ENCODE measurements around the gene LGSN. TPM values are rescaled to one million over a fixed set of nuclear protein-coding genes. Genes with fewer than 3 reads are reported as not detected.
"Not testable (repeated sequence)": the region's sequence is repeated elsewhere in the genome, so short reads cannot be mapped to it uniquely, and the experiment has no call there.

LGSN gene
- total RNA-seq, 1 donor from 2014 or later, result 0.25 TPM

- Histone ChIP-seq H3K4me3 (ENCODE audit: insufficient read depth, low read depth, low read length) (no peak overlapping the region), H2AFZ (ENCODE audit: low read depth, low read length) (no peak overlapping the region), H3K9ac (ENCODE audit: low read length) (no peak overlapping the region), H3K36me3 (ENCODE audit: insufficient read depth, low read length) (no peaks in the 10 kb centered on the region), H3K4me2 (ENCODE audit: low read length) (no peak overlapping the region), H3K4me1 (ENCODE audit: insufficient read depth, low read length) (no peaks in the 10 kb centered on the region), H4K20me1 (ENCODE audit: insufficient read depth, low read length) (no peaks in the 10 kb centered on the region), H3K27ac (ENCODE audit: low read depth, low read length) (no peak overlapping the region), H3K27me3 (ENCODE audit: insufficient read depth, low read length) (no peaks in the 10 kb centered on the region), H3K79me2 (ENCODE audit: insufficient read depth, low read length) (no peaks in the 10 kb centered on the region), H3K9me3 (ENCODE audit: insufficient read depth, low read depth, low read length) (peaks cover 4% of the 10 kb centered on the region)
- peaks cover 10% of the 10 kb centered on the region for H3K4me1 Mint-ChIP-seq (ENCODE audit: low read depth, unreplicated experiment)
- FAIRE-seq, result no peak
- no peaks in the 10 kb centered on the region for H3K27me3 Mint-ChIP-seq (ENCODE audit: low read depth, unreplicated experiment)
- no peak for DNase-seq (ENCODE audit: low read depth)
- TF ChIP-seq EZH2 (IDR thresholded peaks at IDR 0.05; ENCODE audit: insufficient read depth, low read length), result no peak
- TF ChIP-seq CTCF (IDR thresholded peaks at IDR 0.05; ENCODE audit: insufficient read depth, low read depth, low read length), result no peak
- no peaks in the 10 kb centered on the region for H3K9me3 Mint-ChIP-seq (ENCODE audit: unreplicated experiment)
- H3K27ac Mint-ChIP-seq (ENCODE audit: unreplicated experiment), result peak overlapping the region; percentile 50
- no peak overlapping the region for H3K4me3 Mint-ChIP-seq (ENCODE audit: unreplicated experiment)
- H3K36me3 Mint-ChIP-seq (ENCODE audit: low read depth, unreplicated experiment), result no peaks in the 10 kb centered on the region
Observed at GRCh38 chr6:63236398-63236817, 83.4 kb downstream of the LGSN start.

GRCh38 chr6:63230511-63230910 is 89.3 kb downstream of the LGSN start:
- not testable (repeated sequence) for H3K9me3 Mint-ChIP-seq (ENCODE audit: unreplicated experiment); FAIRE-seq; H3K27me3 ChIP-seq (ENCODE audit: insufficient read depth, low read length); H3K27ac ChIP-seq (ENCODE audit: low read depth, low read length); H4K20me1 ChIP-seq (ENCODE audit: insufficient read depth, low read length); H3K4me2 ChIP-seq (ENCODE audit: low read length); H3K4me3 ChIP-seq (ENCODE audit: insufficient read depth, low read depth, low read length); H3K27ac Mint-ChIP-seq (ENCODE audit: unreplicated experiment); H3K36me3 Mint-ChIP-seq (ENCODE audit: low read depth, unreplicated experiment); H3K9me3 ChIP-seq (ENCODE audit: insufficient read depth, low read depth, low read length); DNase-seq (ENCODE audit: low read depth); H3K27me3 Mint-ChIP-seq (ENCODE audit: low read depth, unreplicated experiment); H3K4me1 Mint-ChIP-seq (ENCODE audit: low read depth, unreplicated experiment); H3K9ac ChIP-seq (ENCODE audit: low read length); H2AFZ ChIP-seq (ENCODE audit: low read depth, low read length); H3K4me1 ChIP-seq (ENCODE audit: insufficient read depth, low read length); H3K36me3 ChIP-seq (ENCODE audit: insufficient read depth, low read length); H3K79me2 ChIP-seq (ENCODE audit: insufficient read depth, low read length); H3K4me3 Mint-ChIP-seq (ENCODE audit: unreplicated experiment)

GRCh38 chr6:63230027-63230426 is 89.8 kb downstream of the LGSN start:
- not testable (repeated sequence) for H3K27me3 ChIP-seq (ENCODE audit: insufficient read depth, low read length); H3K27ac Mint-ChIP-seq (ENCODE audit: unreplicated experiment)

GRCh38 chr6:63227928-63228894 is 91.6 kb downstream of the LGSN start:
- H3K4me1 Mint-ChIP-seq (ENCODE audit: low read depth, unreplicated experiment); H3K4me2 ChIP-seq (ENCODE audit: low read length); H3K27ac Mint-ChIP-seq (ENCODE audit: unreplicated experiment); H3K36me3 ChIP-seq (ENCODE audit: insufficient read depth, low read length); H3K27me3 ChIP-seq (ENCODE audit: insufficient read depth, low read length); H3K27me3 Mint-ChIP-seq (ENCODE audit: low read depth, unreplicated experiment); H3K79me2 ChIP-seq (ENCODE audit: insufficient read depth, low read length); H3K4me1 ChIP-seq (ENCODE audit: insufficient read depth, low read length); H2AFZ ChIP-seq (ENCODE audit: low read depth, low read length); FAIRE-seq; H3K9me3 ChIP-seq (ENCODE audit: insufficient read depth, low read depth, low read length); H3K9me3 Mint-ChIP-seq (ENCODE audit: unreplicated experiment); H3K4me3 ChIP-seq (ENCODE audit: insufficient read depth, low read depth, low read length); H3K4me3 Mint-ChIP-seq (ENCODE audit: unreplicated experiment); H4K20me1 ChIP-seq (ENCODE audit: insufficient read depth, low read length); H3K27ac ChIP-seq (ENCODE audit: low read depth, low read length); H3K36me3 Mint-ChIP-seq (ENCODE audit: low read depth, unreplicated experiment); H3K9ac ChIP-seq (ENCODE audit: low read length); DNase-seq (ENCODE audit: low read depth): not testable (repeated sequence)

More at GRCh38 chr6:63230027-63230426, 89.8 kb downstream of the LGSN start:
- DNase-seq (ENCODE audit: low read depth); H3K79me2 ChIP-seq (ENCODE audit: insufficient read depth, low read length); H3K4me1 Mint-ChIP-seq (ENCODE audit: low read depth, unreplicated experiment); H3K27me3 Mint-ChIP-seq (ENCODE audit: low read depth, unreplicated experiment); H3K4me1 ChIP-seq (ENCODE audit: insufficient read depth, low read length); H3K4me3 ChIP-seq (ENCODE audit: insufficient read depth, low read depth, low read length); H3K4me3 Mint-ChIP-seq (ENCODE audit: unreplicated experiment); FAIRE-seq; H3K36me3 Mint-ChIP-seq (ENCODE audit: low read depth, unreplicated experiment); H2AFZ ChIP-seq (ENCODE audit: low read depth, low read length); H3K9me3 ChIP-seq (ENCODE audit: insufficient read depth, low read depth, low read length); H3K36me3 ChIP-seq (ENCODE audit: insufficient read depth, low read length); H4K20me1 ChIP-seq (ENCODE audit: insufficient read depth, low read length); H3K27ac ChIP-seq (ENCODE audit: low read depth, low read length); H3K4me2 ChIP-seq (ENCODE audit: low read length); H3K9me3 Mint-ChIP-seq (ENCODE audit: unreplicated experiment); H3K9ac ChIP-seq (ENCODE audit: low read length): not testable (repeated sequence)

- H3K4me2 ChIP-seq (ENCODE audit: low read length); H3K27me3 Mint-ChIP-seq (ENCODE audit: low read depth, unreplicated experiment); H3K27ac ChIP-seq (ENCODE audit: low read depth, low read length); H3K4me3 Mint-ChIP-seq (ENCODE audit: unreplicated experiment); H3K4me3 ChIP-seq (ENCODE audit: insufficient read depth, low read depth, low read length); DNase-seq (ENCODE audit: low read depth); H3K4me1 ChIP-seq (ENCODE audit: insufficient read depth, low read length); H3K4me1 Mint-ChIP-seq (ENCODE audit: low read depth, unreplicated experiment); FAIRE-seq; H3K27me3 ChIP-seq (ENCODE audit: insufficient read depth, low read length); H3K36me3 ChIP-seq (ENCODE audit: insufficient read depth, low read length); H3K79me2 ChIP-seq (ENCODE audit: insufficient read depth, low read length); H3K9ac ChIP-seq (ENCODE audit: low read length); H3K9me3 ChIP-seq (ENCODE audit: insufficient read depth, low read depth, low read length); H3K36me3 Mint-ChIP-seq (ENCODE audit: low read depth, unreplicated experiment); H3K9me3 Mint-ChIP-seq (ENCODE audit: unreplicated experiment); H2AFZ ChIP-seq (ENCODE audit: low read depth, low read length); H4K20me1 ChIP-seq (ENCODE audit: insufficient read depth, low read length); H3K27ac Mint-ChIP-seq (ENCODE audit: unreplicated experiment): not testable (repeated sequence)
Observed at GRCh38 chr6:63225987-63226386, 93.8 kb downstream of the LGSN start.

All from astrocyte (in vitro differentiated cells and primary cell).